SK-N-SH (cell line): Measurements from ENCODE around the gene KIF1A. TPM values are rescaled to one million over a fixed set of nuclear protein-coding genes. Genes with fewer than 3 reads are reported as not detected.
A peak's percentile ranks its signal among the peaks of the same experiment; 100 is the strongest.

Experiments
- CTCF ChIA-PET: fragments of 300-600, 350-600 bp; formaldehyde crosslinking; extraction: SDS; loops from one replicate; lab custom pipeline; 2021; lab: Yijun Ruan, JAX
- POLR2A ChIA-PET: fragments of 350-600 bp; sonication (Branson Sonifier 250); formaldehyde crosslinking; extraction: SDS; loops from one replicate; lab custom pipeline; 2020; ENCODE audit warnings: antibody characterized with exemption, inconsistent platforms; lab: Yijun Ruan, JAX
- DNase-seq: peaks from one replicate; pipeline ENCODE4 v3.0.0; 2012
- H2AFZ ChIP-seq: fragments of 200-600 bp; sonication (generic); 2 replicates; pipeline ENCODE4 v1.8.1; 2016; ENCODE audit warnings: antibody characterized with exemption, mild to moderate bottlenecking, low read depth
- H3F3A ChIP-seq: fragments of 200-600 bp; sonication (generic); replicated peaks from 2 replicates; pipeline ENCODE3; 2016; ENCODE audit warnings: antibody characterized with exemption, mild to moderate bottlenecking; ENCODE audit not compliant: insufficient read depth
- H3K27ac ChIP-seq, 2 experiments: fragments of 200-500 bp in 1 of 2; fragments of 200-600 bp in 1 of 2; sonication (Bioruptor generic) in 1 of 2; sonication (generic), shearing (Covaris generic) in 1 of 2; 2 replicates each; pipeline versions ENCODE4 v1.5.1 to v1.6.1; 2014 to 2016; ENCODE audit warnings: low read depth in 2 of 2, inconsistent platforms in 1 of 2, low read length in 1 of 2, mild to moderate bottlenecking in 1 of 2, mixed read lengths in 1 of 2
- H3K27me3 ChIP-seq: fragments of 200-600 bp; sonication (generic), shearing (Covaris generic); 2 replicates; pipeline ENCODE4 v1.6.1; 2016; ENCODE audit warnings: mixed run types; ENCODE audit not compliant: insufficient read depth
- H3K36me3 ChIP-seq, 2 experiments: fragments of 200-500 bp in 1 of 2; fragments of 200-600 bp in 1 of 2; sonication (Bioruptor generic) in 1 of 2; sonication (generic) in 1 of 2; replicated peaks in 1 of 2; 2 replicates each; pipeline versions ENCODE3 to v1.5.1; 2014 to 2016; ENCODE audit warnings: low read length in 1 of 2, mild to moderate bottlenecking in 1 of 2; ENCODE audit not compliant: insufficient read depth in 2 of 2, control insufficient read depth in 1 of 2
- H3K4me1 ChIP-seq, 2 experiments: fragments of 200-500 bp in 1 of 2; fragments of 200-600 bp in 1 of 2; sonication (Bioruptor generic) in 1 of 2; sonication (generic), shearing (Covaris generic) in 1 of 2; 2 replicates each; pipeline versions ENCODE4 v1.5.1 to v1.6.1; 2014 to 2016; ENCODE audit warnings: low read depth in 1 of 2, low read length in 1 of 2, mixed run types in 1 of 2; ENCODE audit not compliant: insufficient read depth in 2 of 2, control insufficient read depth in 1 of 2
- H3K4me2 ChIP-seq: fragments of 200-600 bp; sonication (generic), shearing (Covaris generic); 2 replicates; pipeline ENCODE4 v1.6.1; 2017; ENCODE audit warnings: mixed run types
- H3K4me3 ChIP-seq, 2 experiments: fragments of 200-500 bp in 1 of 2; fragments of 200-600 bp in 1 of 2; sonication (Bioruptor generic) in 1 of 2; sonication (generic), shearing (Covaris generic) in 1 of 2; 2 replicates each; pipeline versions ENCODE4 v1.5.1 to v1.8.1; 2014 to 2016; ENCODE audit warnings: low read depth in 2 of 2, inconsistent platforms in 1 of 2, low read length in 1 of 2, mild to moderate bottlenecking in 1 of 2, mixed read lengths in 1 of 2, moderate library complexity in 1 of 2
- H3K79me2 ChIP-seq: fragments of 200-600 bp; sonication (generic); 2 replicates; pipeline ENCODE4 v1.8.1; 2017; ENCODE audit warnings: mild to moderate bottlenecking; ENCODE audit not compliant: insufficient read depth
- H3K9ac ChIP-seq: fragments of 200-600 bp; sonication (generic); 2 replicates; pipeline ENCODE4 v1.6.1; 2017; ENCODE audit warnings: mixed run types
- H3K9me2 ChIP-seq: fragments of 200-600 bp; sonication (generic); 2 replicates; pipeline ENCODE4 v1.6.1; 2017; ENCODE audit warnings: mixed run types
- H3K9me3 ChIP-seq: fragments of 200-600 bp; sonication (generic); 2 replicates; pipeline ENCODE4 v1.6.1; 2017; ENCODE audit warnings: mixed run types, mild to moderate bottlenecking, moderate library complexity
- H4K20me1 ChIP-seq: fragments of 200-600 bp; sonication (generic); 2 replicates; pipeline ENCODE4 v1.6.1; 2017; ENCODE audit warnings: mild to moderate bottlenecking, mixed run types; ENCODE audit not compliant: insufficient read depth
- CHD2 ChIP-seq: fragments of 150-350 bp; IDR thresholded peaks from 2 replicates; pipeline ENCODE4 v1.6.1; 2018; ENCODE audit warnings: low read length; ENCODE audit not compliant: partially characterized antibody
- CTCF ChIP-seq: fragments of 200-600 bp; sonication (generic); IDR thresholded peaks from 2 replicates; pipeline ENCODE4 v1.6.1; 2017; ENCODE audit warnings: antibody characterized with exemption, mild to moderate bottlenecking, moderate library complexity
- ELF1 ChIP-seq: IDR thresholded peaks from 2 replicates; pipeline ENCODE4 v1.4.0; 2012
- EP300 ChIP-seq, 2 experiments: IDR thresholded peaks; 2 replicates each; pipeline versions ENCODE4 v1.4.0 to v1.6.1; 2012; ENCODE audit warnings: borderline replicate concordance in 1 of 2, low read depth in 1 of 2, low read length in 1 of 2
- EZH2phosphoT487 ChIP-seq: fragments of 200-600 bp; sonication (generic); IDR thresholded peaks from 2 replicates; pipeline ENCODE4 v1.6.1; 2017; ENCODE audit warnings: low read depth, mixed run types, mild to moderate bottlenecking, antibody characterized with exemption, moderate library complexity, borderline replicate concordance
- FOSL2 ChIP-seq: IDR thresholded peaks from 2 replicates; pipeline ENCODE4 v1.4.0; 2012; ENCODE audit warnings: low read depth, mild to moderate bottlenecking, moderate library complexity, borderline replicate concordance
- FOXM1 ChIP-seq: IDR thresholded peaks from 2 replicates; pipeline ENCODE4 v1.4.0; 2012; ENCODE audit warnings: low read depth, mild to moderate bottlenecking
- GABPA ChIP-seq: IDR thresholded peaks from 2 replicates; pipeline ENCODE4 v1.4.0; 2012; ENCODE audit warnings: low read depth, mild to moderate bottlenecking
- GATA2 ChIP-seq: sonication (generic); formaldehyde crosslinking; IDR thresholded peaks from 2 replicates; pipeline ENCODE4 v1.5.0; 2020; ENCODE audit warnings: mild to moderate bottlenecking, missing genetic modification reagents
- POLR2AphosphoS5 ChIP-seq: IDR thresholded peaks from 2 replicates; pipeline ENCODE4 v1.6.1; 2012; ENCODE audit warnings: low read depth, low read length
- RAD21 ChIP-seq: IDR thresholded peaks from 2 replicates; pipeline ENCODE4 v1.6.1; 2012; ENCODE audit warnings: mild to moderate bottlenecking, low read length
- RCOR1 ChIP-seq: fragments of 150-350 bp; IDR thresholded peaks from 2 replicates; pipeline ENCODE4 v1.6.1; 2017; ENCODE audit warnings: antibody characterized with exemption, low read length
- RFX5 ChIP-seq: IDR thresholded peaks from 2 replicates; pipeline ENCODE4 v1.6.1; 2012; ENCODE audit warnings: mild to moderate bottlenecking, improper control_type of control experiment, low read length
- RXRA ChIP-seq: IDR thresholded peaks from 2 replicates; pipeline ENCODE4 v1.4.0; 2012; ENCODE audit warnings: low read depth, mild to moderate bottlenecking, borderline replicate concordance
- SIN3A ChIP-seq: IDR thresholded peaks from 2 replicates; pipeline ENCODE4 v1.6.1; 2012; ENCODE audit warnings: low read depth, mild to moderate bottlenecking, low read length, moderate library complexity, borderline replicate concordance
- TEAD4 ChIP-seq: IDR thresholded peaks from 2 replicates; pipeline ENCODE4 v1.4.0; 2012; ENCODE audit warnings: mild to moderate bottlenecking, borderline replicate concordance; ENCODE audit not compliant: insufficient read depth
- USF2 ChIP-seq: fragments of 150-350 bp; IDR thresholded peaks from 2 replicates; pipeline ENCODE4 v1.6.1; 2017; ENCODE audit warnings: antibody characterized with exemption, low read length, low read depth, borderline replicate concordance
- YY1 ChIP-seq: IDR thresholded peaks from 2 replicates; pipeline ENCODE4 v1.4.0; 2012; ENCODE audit warnings: low read depth, mild to moderate bottlenecking
- ZBTB33 ChIP-seq: IDR thresholded peaks from 2 replicates; pipeline ENCODE4 v1.4.0; 2012; ENCODE audit warnings: low read depth, borderline replicate concordance
- WGBS: methylation state at CpG from one replicate; pipeline ENCODE4 v1.1.6; 2017; ENCODE audit warnings: low lambda C conversion rate; 5-methylcytosine and 5-hydroxymethylcytosine counted together
- polyA plus RNA-seq, 3 experiments: library from polyadenylated mRNA; depleted of rRNA; stranded (reverse); fragments of >200 nt; gene quantifications; 2 replicates each; pipeline ENCODE4 v1.2.3, GENCODE V29; 2012
- TF ChIP-seq, protein P1 (sequence below): IDR thresholded peaks from 2 replicates; pipeline ENCODE4 v1.4.0; 2012; ENCODE audit warnings: low read depth, borderline replicate concordance
- TF ChIP-seq, protein P2 (sequence below): IDR thresholded peaks from 2 replicates; pipeline ENCODE4 v1.4.0; 2012; ENCODE audit warnings: low read depth

KIF1A gene
- polyA plus RNA-seq, 1 of the 3 experiments (the other 2 are of a cell fraction) = 0.21 TPM

- Histone ChIP-seq H3K36me3 (no peaks in the 10 kb centered on the region), H3K27ac (no peak overlapping the region), H3K27me3 (no peaks in the 10 kb centered on the region), H3K4me1 (peaks cover 0 to 34% of the 10 kb centered on the region in 2 experiments; a peak in 1 of 4 replicates), H2AFZ (no peak overlapping the region), H3F3A (no peaks in the 10 kb centered on the region)
- no peak for TF ChIP-seq POLR2AphosphoS5
- TF ChIP-seq RAD21 = no peak
- TF ChIP-seq, protein P1, sequence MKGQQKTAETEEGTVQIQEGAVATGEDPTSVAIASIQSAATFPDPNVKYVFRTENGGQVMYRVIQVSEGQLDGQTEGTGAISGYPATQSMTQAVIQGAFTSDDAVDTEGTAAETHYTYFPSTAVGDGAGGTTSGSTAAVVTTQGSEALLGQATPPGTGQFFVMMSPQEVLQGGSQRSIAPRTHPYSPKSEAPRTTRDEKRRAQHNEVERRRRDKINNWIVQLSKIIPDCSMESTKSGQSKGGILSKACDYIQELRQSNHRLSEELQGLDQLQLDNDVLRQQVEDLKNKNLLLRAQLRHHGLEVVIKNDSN = no peak
- TF ChIP-seq, all 33 proteins: peak for 0
- ChIA-PET CTCF (interaction anchor here (3.0 kb wide), 1 partner anchor 17 kb away, joined by 13 read pairs; no protein-coding TSS in a partner anchor), POLR2A (interaction anchor here (1.9 kb wide), 1 partner anchor 15 kb away, joined by 6 read pairs; the partner anchor contains the start of gene KIF1A)
- no peak overlapping the region for H3K4me2 ChIP-seq
- no peak overlapping the region for H3K4me3 ChIP-seq
- no peaks in the 10 kb centered on the region for H3K9me3 ChIP-seq
- H3K9ac ChIP-seq = no peak overlapping the region
- WGBS = 67% methylated on average over 6 of the region's 6 CpGs
- no peaks in the 10 kb centered on the region for H3K9me2 ChIP-seq
- H4K20me1 ChIP-seq = no peaks in the 10 kb centered on the region
- DNase-seq = no peak
- no peaks in the 10 kb centered on the region for H3K79me2 ChIP-seq
Observed at GRCh38 chr2:240834377-240834975, 14.5 kb upstream of the KIF1A start.

DNA sequence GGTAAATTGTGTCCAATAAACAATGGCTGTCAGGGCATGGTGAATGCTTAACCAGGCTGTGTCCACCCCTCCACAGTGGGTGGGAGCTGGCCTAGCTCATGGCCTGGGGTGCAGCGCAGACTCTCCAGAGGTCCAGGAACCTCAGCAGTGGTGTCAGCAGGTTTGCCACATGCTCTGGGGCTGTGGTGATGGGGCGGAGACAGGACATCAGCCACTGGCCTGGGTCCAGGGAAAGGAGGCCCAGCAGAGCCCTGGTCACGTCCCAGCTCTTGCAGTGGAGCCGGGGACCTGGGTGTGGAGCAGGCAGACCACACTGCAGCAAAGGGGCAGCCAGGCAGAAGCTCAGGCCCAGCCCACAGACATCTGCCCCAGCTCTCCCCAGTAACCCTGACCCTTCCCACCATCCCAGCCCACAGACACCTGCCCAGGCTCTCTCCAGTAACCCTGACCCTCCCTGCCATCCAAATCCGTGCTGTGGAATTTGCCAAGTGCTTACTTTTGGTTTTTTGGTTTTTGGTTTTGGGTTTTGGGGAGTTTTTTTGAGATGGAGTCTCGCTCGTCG is 13.8 kb upstream of the KIF1A start:
- no peaks in the 10 kb centered on the region for H3K79me2 ChIP-seq
- no peaks in the 10 kb centered on the region for H3K9me3 ChIP-seq
- POLR2A ChIA-PET = interaction anchor here (1.0 to 1.9 kb wide), 2 partner anchors 13 to 14 kb away, joined by 3 to 6 read pairs; partner anchors contain the start of gene KIF1A
- no peaks in the 10 kb centered on the region for H3K36me3 ChIP-seq
- no peak overlapping the region for H3K9ac ChIP-seq
- no peak overlapping the region for H3K4me2 ChIP-seq
- no peak overlapping the region for H3K4me3 ChIP-seq
- H3F3A ChIP-seq = no peaks in the 10 kb centered on the region
- CTCF ChIA-PET = interaction anchor here (1.0 to 3.0 kb wide), 3 partner anchors 11 to 69 kb away, joined by 3 to 13 read pairs (median 3); no protein-coding TSS in a partner anchor
- no peaks in the 10 kb centered on the region for H3K27me3 ChIP-seq
- WGBS = 86% methylated on average over 4 of the region's 8 CpGs
- no peak overlapping the region for H2AFZ ChIP-seq
- H4K20me1 ChIP-seq = no peaks in the 10 kb centered on the region
- peak overlapping the region in 1 of 2 experiments; percentile 30; a peak in 1 of 4 replicates for H3K27ac ChIP-seq
- peaks cover 0 to 34% of the 10 kb centered on the region in 2 experiments; a peak in 1 of 4 replicates for H3K4me1 ChIP-seq
- H3K9me2 ChIP-seq = no peaks in the 10 kb centered on the region
- DNase-seq = no peak
- TF ChIP-seq GABPA (no peak), TEAD4 (no peak), EZH2phosphoT487 (no peak), CHD2 (no peak), ELF1 (no peak), RCOR1 (no peak), RFX5 (no peak), FOSL2 (no peak), ZBTB33 (no peak), EP300 (IDR thresholded peaks at IDR 0.05; ENCODE audit: borderline replicate concordance in 1 of 2, low read depth in 1 of 2, low read length in 1 of 2) (no peak), GATA2 (CRISPR knock-in tag) (no peak), SIN3A (no peak), RAD21 (no peak), CTCF (no peak), FOXM1 (no peak), USF2 (no peak), RXRA (no peak), YY1 (no peak)
- TF ChIP-seq, protein P2, sequence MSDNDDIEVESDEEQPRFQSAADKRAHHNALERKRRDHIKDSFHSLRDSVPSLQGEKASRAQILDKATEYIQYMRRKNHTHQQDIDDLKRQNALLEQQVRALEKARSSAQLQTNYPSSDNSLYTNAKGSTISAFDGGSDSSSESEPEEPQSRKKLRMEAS = no peak
